GM12878 (cell line): ENCODE results near the gene UBE2M. TPM values are rescaled to one million over a fixed set of nuclear protein-coding genes. Genes with fewer than 3 reads are reported as not detected.

Experiments used
- BACH1 ChIP-seq: fragments of 450-650 bp; IDR thresholded peaks from 2 replicates; pipeline ENCODE4 v1.6.1; 2017; ENCODE audit warnings: mild to moderate bottlenecking, borderline replicate concordance
- BCL11A ChIP-seq: IDR thresholded peaks from 2 replicates; pipeline ENCODE4 v1.6.1; 2011; ENCODE audit warnings: low read depth, low read length
- BRCA1 ChIP-seq: IDR thresholded peaks from 2 replicates; pipeline ENCODE4 v1.6.1; 2011; ENCODE audit warnings: low read depth, low read length, improper control_type of control experiment
- CBX5 ChIP-seq: sonication (generic); IDR thresholded peaks from 2 replicates; pipeline ENCODE4 v1.6.1; 2016; ENCODE audit warnings: low read depth, moderate library complexity, mild to moderate bottlenecking, inconsistent platforms
- EED ChIP-seq: sonication (generic); IDR thresholded peaks from 2 replicates; pipeline ENCODE4 v1.6.1; 2016; ENCODE audit warnings: antibody characterized with exemption, low read depth
- EP300 ChIP-seq, 2 experiments: fragments of 150-350 bp in 1 of 2; IDR thresholded peaks; 2 replicates each; pipeline ENCODE4 v1.6.1; 2011 to 2012; ENCODE audit warnings: low read depth in 2 of 2, low read length in 2 of 2, borderline replicate concordance in 1 of 2, improper control_type of control experiment in 1 of 2, inconsistent platforms in 1 of 2; ENCODE audit not compliant: control insufficient read depth in 1 of 2
- HDAC6 ChIP-seq: fragments of 200-600 bp; sonication (generic); IDR thresholded peaks from one replicate; pipeline ENCODE4 v1.8.0; 2017; ENCODE audit warnings: antibody characterized with exemption; ENCODE audit not compliant: unreplicated experiment
- IKZF1 ChIP-seq: fragments of 450-650 bp; conservative IDR thresholded peaks from 2 replicates; pipeline ENCODE4 v1.6.1; 2017; ENCODE audit warnings: antibody characterized with exemption, mild to moderate bottlenecking
- KAT2A ChIP-seq: conservative IDR thresholded peaks from 2 replicates; pipeline ENCODE4 v1.6.1; 2011; ENCODE audit warnings: low read depth, low read length; ENCODE audit not compliant: control insufficient read depth
- MAX ChIP-seq: IDR thresholded peaks from 2 replicates; pipeline ENCODE4 v1.6.1; 2012; ENCODE audit warnings: low read depth, low read length, improper control_type of control experiment
- MLLT1 ChIP-seq: fragments of 450-650 bp; IDR thresholded peaks from 2 replicates; pipeline ENCODE4 v1.6.1; 2016; ENCODE audit warnings: mild to moderate bottlenecking
- NBN ChIP-seq: fragments of 450-650 bp; IDR thresholded peaks from 2 replicates; pipeline ENCODE4 v1.6.1; 2016
- NR2F1 ChIP-seq: fragments of 450-650 bp; conservative IDR thresholded peaks from 2 replicates; pipeline ENCODE4 v1.6.1; 2017; ENCODE audit warnings: mild to moderate bottlenecking
- PAX5 ChIP-seq: IDR thresholded peaks from 2 replicates; pipeline ENCODE4 v1.6.1; 2011; ENCODE audit warnings: low read depth, low read length, borderline replicate concordance
- POLR2AphosphoS2 ChIP-seq: IDR thresholded peaks from 2 replicates; pipeline ENCODE4 v1.6.1; 2011; ENCODE audit warnings: low read depth, mild to moderate bottlenecking, low read length, improper control_type of control experiment, moderate library complexity
- RAD21 ChIP-seq: IDR thresholded peaks from 2 replicates; pipeline ENCODE4 v1.6.1; 2011; ENCODE audit warnings: mild to moderate bottlenecking, low read depth, low read length, moderate library complexity; ENCODE audit not compliant: insufficient read depth
- SMAD5 ChIP-seq: IDR thresholded peaks from 2 replicates; pipeline ENCODE4 v1.6.1; 2016; ENCODE audit warnings: antibody characterized with exemption, low read depth
- SREBF1 ChIP-seq: IDR thresholded peaks from 2 replicates; pipeline ENCODE4 v1.6.1; 2012; ENCODE audit warnings: mild to moderate bottlenecking, low read length
- TAF1 ChIP-seq: IDR thresholded peaks from 2 replicates; pipeline ENCODE4 v1.6.1; 2011; ENCODE audit warnings: mild to moderate bottlenecking, low read depth, low read length, borderline replicate concordance
- TBL1XR1 ChIP-seq: IDR thresholded peaks from 2 replicates; pipeline ENCODE4 v1.6.1; 2012; ENCODE audit warnings: low read depth, low read length, improper control_type of control experiment
- TCF7 ChIP-seq: IDR thresholded peaks from 2 replicates; pipeline ENCODE4 v1.6.1; 2014; ENCODE audit warnings: antibody characterized with exemption, borderline replicate concordance
- YY1 ChIP-seq: IDR thresholded peaks from 2 replicates; pipeline ENCODE4 v1.6.1; 2011; ENCODE audit warnings: low read depth, mild to moderate bottlenecking, low read length
- ZNF207 ChIP-seq: fragments of 450-650 bp; IDR thresholded peaks from 2 replicates; pipeline ENCODE4 v1.6.1; 2014; ENCODE audit warnings: antibody characterized with exemption, mild to moderate bottlenecking, borderline replicate concordance
- ZSCAN29 ChIP-seq: fragments of 450-650 bp; IDR thresholded peaks from 2 replicates; pipeline ENCODE4 v1.6.1; 2017; ENCODE audit warnings: mild to moderate bottlenecking, moderate library complexity
- polyA plus RNA-seq, 11 experiments: library from polyadenylated mRNA; depleted of rRNA in 4 of 11; unstranded in 6 of 11; stranded (reverse) in 5 of 11; fragments of >200 nt; fragmentation: Nextera tagmentation in 4 of 11; fragmentation: Illumina TruSeq in 1 of 11; extraction: Ambion mirVana in 4 of 11; extraction: Trizol in 1 of 11; gene quantifications; 1 replicate in 1 of 11; 2 replicates in 10 of 11; pipeline versions ENCODE4 v1.2.1 to v1.2.3, GENCODE V29; 2011 to 2016; ENCODE audit warnings: inconsistent platforms in 2 of 11, missing spikeins in 2 of 11, low read depth in 1 of 11
- total RNA-seq, 4 experiments: library from RNA; depleted of rRNA in 3 of 4; stranded (reverse); fragments of >200 nt in 3 of 4; fragmentation: Illumina TruSeq in 1 of 4; extraction: Trizol in 1 of 4; gene quantifications; 2 replicates each; pipeline versions ENCODE4 v1.2.1 to v1.2.3, GENCODE V29; 2013 to 2021
- TF ChIP-seq, protein P1 (sequence below): IDR thresholded peaks from 2 replicates; pipeline ENCODE4 v1.6.1; 2012; ENCODE audit warnings: mild to moderate bottlenecking, low read depth, low read length
- TF ChIP-seq, protein P2 (sequence below): IDR thresholded peaks from 2 replicates; pipeline ENCODE4 v1.6.1; 2012; ENCODE audit warnings: low read length, inconsistent platforms

Gene UBE2M
- total and polyA plus RNA-seq, 10 of the 15 experiments (the other 5 are each of a cell fraction or from before 2014, with no cell fraction given): 1.4 to 105 (median 73.9) TPM

DNA sequence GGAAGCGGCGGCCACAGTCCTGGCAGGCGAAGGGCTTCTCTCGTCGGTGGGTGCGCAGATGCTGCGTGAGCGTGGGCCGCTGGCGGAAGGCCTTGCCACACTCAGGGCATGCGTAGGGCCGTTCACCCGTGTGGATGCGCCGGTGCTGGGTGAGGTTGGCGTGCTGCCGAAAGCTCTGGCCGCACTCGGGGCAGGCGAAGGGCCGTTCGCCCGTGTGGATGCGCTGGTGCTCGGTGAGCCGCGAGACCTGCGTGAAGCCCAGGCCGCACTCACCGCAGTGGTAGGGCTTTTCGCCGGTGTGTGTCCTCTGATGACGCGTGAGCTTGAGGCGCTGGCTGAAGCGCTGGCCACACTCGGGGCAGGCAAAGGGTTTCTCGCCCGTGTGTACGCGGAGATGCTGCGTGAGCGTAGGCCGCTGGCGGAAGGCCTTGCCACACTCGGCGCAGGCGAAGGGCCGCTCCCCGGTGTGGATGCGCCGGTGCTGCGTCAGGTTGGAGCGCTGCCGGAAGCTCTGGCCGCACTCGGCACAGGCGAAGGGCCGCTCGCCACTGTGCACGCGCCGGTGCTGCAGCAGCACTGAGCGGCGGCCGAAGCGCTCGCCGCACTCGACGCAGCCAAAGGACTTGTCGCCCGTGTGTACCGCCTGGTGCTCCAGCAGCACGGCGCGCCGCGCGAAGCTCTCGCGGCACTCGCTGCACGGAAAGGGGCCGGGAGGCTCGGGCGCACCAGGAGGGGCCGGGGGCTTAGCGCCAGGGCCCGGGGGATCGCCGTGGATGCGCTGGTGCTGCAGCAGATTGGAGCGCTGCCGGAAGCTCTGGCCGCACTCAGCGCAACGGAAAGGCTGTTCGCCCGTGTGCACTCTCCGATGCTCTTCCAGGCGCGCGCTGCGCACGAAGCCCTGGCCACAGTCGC lies 4.0 kb upstream of the UBE2M start (continued):
- TF ChIP-seq PAX5 (0 out of 2 replicates have a peak, but pooled peaks have one; percentile 14), EED (no peak; the same call in 1 of the 2 replicates), POLR2AphosphoS2 (peak; percentile 51; the same call in 1 of the 2 replicates), IKZF1 (peak; percentile 57), BACH1 (no peak; the same call in none of the 2 replicates), SMAD5 (no peak), CBX5 (no peak), KAT2A (no peak), HDAC6 (peak; percentile 98), TAF1 (no peak), EP300 (IDR thresholded peaks at IDR 0.05; ENCODE audit: borderline replicate concordance in 1 of 2, control insufficient read depth in 1 of 2, low read depth in 2 of 2, low read length in 2 of 2) (no peak; a peak in 1 of 4 replicates), RAD21 (no peak), ZSCAN29 (no peak), TCF7 (no peak), TBL1XR1 (no peak), BCL11A (no peak), SREBF1 (no peak), YY1 (no peak), BRCA1 (no peak), MLLT1 (no peak), ZNF207 (no peak), MAX (no peak), NBN (no peak), NR2F1 (no peak)
- TF ChIP-seq, protein P1, sequence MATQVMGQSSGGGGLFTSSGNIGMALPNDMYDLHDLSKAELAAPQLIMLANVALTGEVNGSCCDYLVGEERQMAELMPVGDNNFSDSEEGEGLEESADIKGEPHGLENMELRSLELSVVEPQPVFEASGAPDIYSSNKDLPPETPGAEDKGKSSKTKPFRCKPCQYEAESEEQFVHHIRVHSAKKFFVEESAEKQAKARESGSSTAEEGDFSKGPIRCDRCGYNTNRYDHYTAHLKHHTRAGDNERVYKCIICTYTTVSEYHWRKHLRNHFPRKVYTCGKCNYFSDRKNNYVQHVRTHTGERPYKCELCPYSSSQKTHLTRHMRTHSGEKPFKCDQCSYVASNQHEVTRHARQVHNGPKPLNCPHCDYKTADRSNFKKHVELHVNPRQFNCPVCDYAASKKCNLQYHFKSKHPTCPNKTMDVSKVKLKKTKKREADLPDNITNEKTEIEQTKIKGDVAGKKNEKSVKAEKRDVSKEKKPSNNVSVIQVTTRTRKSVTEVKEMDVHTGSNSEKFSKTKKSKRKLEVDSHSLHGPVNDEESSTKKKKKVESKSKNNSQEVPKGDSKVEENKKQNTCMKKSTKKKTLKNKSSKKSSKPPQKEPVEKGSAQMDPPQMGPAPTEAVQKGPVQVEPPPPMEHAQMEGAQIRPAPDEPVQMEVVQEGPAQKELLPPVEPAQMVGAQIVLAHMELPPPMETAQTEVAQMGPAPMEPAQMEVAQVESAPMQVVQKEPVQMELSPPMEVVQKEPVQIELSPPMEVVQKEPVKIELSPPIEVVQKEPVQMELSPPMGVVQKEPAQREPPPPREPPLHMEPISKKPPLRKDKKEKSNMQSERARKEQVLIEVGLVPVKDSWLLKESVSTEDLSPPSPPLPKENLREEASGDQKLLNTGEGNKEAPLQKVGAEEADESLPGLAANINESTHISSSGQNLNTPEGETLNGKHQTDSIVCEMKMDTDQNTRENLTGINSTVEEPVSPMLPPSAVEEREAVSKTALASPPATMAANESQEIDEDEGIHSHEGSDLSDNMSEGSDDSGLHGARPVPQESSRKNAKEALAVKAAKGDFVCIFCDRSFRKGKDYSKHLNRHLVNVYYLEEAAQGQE: no peak
- TF ChIP-seq, protein P2, sequence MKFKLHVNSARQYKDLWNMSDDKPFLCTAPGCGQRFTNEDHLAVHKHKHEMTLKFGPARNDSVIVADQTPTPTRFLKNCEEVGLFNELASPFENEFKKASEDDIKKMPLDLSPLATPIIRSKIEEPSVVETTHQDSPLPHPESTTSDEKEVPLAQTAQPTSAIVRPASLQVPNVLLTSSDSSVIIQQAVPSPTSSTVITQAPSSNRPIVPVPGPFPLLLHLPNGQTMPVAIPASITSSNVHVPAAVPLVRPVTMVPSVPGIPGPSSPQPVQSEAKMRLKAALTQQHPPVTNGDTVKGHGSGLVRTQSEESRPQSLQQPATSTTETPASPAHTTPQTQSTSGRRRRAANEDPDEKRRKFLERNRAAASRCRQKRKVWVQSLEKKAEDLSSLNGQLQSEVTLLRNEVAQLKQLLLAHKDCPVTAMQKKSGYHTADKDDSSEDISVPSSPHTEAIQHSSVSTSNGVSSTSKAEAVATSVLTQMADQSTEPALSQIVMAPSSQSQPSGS: no peak
